Vagina (tissue), 2 donors: ENCODE measurements around the gene ITIH3.

Experiments used
- CTCF ChIP-seq, 3 experiments: fragments of 450-650 bp in 2 of 3; fragments of 200-600 bp in 1 of 3; sonication (generic) in 1 of 3; IDR thresholded peaks; one replicate each; pipeline ENCODE4 v1.5.1; 2017 to 2019; ENCODE audit warnings: antibody characterized with exemption in 3 of 3, mild to moderate bottlenecking in 2 of 3, moderate library complexity in 2 of 3
- POLR2A ChIP-seq, 2 donors: fragments of 450-650 bp; IDR thresholded peaks; one replicate each; pipeline ENCODE4 v1.6.1; 2017; ENCODE audit warnings: antibody characterized with exemption in 2 of 2, mild to moderate bottlenecking in 2 of 2, moderate library complexity in 2 of 2
- POLR2AphosphoS5 ChIP-seq, 2 donors: sonication (generic); formaldehyde crosslinking; IDR thresholded peaks; one replicate each; pipeline ENCODE4 v1.9.0; 2017; ENCODE audit warnings: antibody characterized with exemption in 2 of 2, mild to moderate bottlenecking in 2 of 2, low read depth in 1 of 2; ENCODE audit not compliant: insufficient read depth in 1 of 2

GRCh38 chr3:52782412-52783210 is 12.0 kb upstream of the ITIH3 start:
- TF ChIP-seq POLR2A (IDR thresholded peaks at IDR 0.05) (no peak), CTCF (IDR thresholded peaks at IDR 0.05) (no peak), POLR2AphosphoS5 (IDR thresholded peaks at IDR 0.05; ENCODE audit: insufficient read depth in 1 of 2, low read depth in 1 of 2) (no peak)
